Esophagus (tissue), 2 donors: Measurements from ENCODE around the gene KRTAP5-8. TPM values are rescaled to one million over a fixed set of nuclear protein-coding genes. Genes with fewer than 3 reads are reported as not detected.
"Not testable (repeated sequence)": the region's sequence is repeated elsewhere in the genome, so short reads cannot be mapped to it uniquely, and the experiment has no call there.

ENCODE experiments used
- H3K27ac ChIP-seq, 2 donors: one replicate each; pipeline ENCODE4 v1.5.1; 2013; ENCODE audit warnings: low read depth in 2 of 2, mild to moderate bottlenecking in 2 of 2, inconsistent platforms in 1 of 2, low read length in 1 of 2, moderate library complexity in 1 of 2
- H3K27me3 ChIP-seq, 2 donors: one replicate each; pipeline ENCODE4 v1.6.1; 2013; ENCODE audit warnings: low read length in 2 of 2, control low read depth in 1 of 2, mild to moderate bottlenecking in 1 of 2; ENCODE audit not compliant: insufficient read depth in 2 of 2, control insufficient read depth in 1 of 2
- H3K36me3 ChIP-seq, 2 donors: one replicate each; pipeline ENCODE4 v1.6.1; 2013; ENCODE audit warnings: low read length in 1 of 2; ENCODE audit not compliant: control insufficient read depth in 2 of 2, insufficient read depth in 2 of 2
- H3K4me1 ChIP-seq, 2 donors: one replicate each; pipeline ENCODE4 v1.6.1; 2013; ENCODE audit warnings: low read length in 1 of 2; ENCODE audit not compliant: control insufficient read depth in 2 of 2, insufficient read depth in 2 of 2
- H3K4me3 ChIP-seq, 2 donors: one replicate each; pipeline ENCODE4 v1.5.1; 2013; ENCODE audit warnings: low read length in 2 of 2, mild to moderate bottlenecking in 2 of 2, low read depth in 1 of 2, moderate library complexity in 1 of 2
- H3K9me3 ChIP-seq, 2 donors: one replicate each; pipeline ENCODE4 v1.6.1; 2013; ENCODE audit warnings: mild to moderate bottlenecking in 2 of 2, low read depth in 1 of 2, low read length in 1 of 2, moderate library complexity in 1 of 2; ENCODE audit not compliant: control insufficient read depth in 2 of 2, insufficient read depth in 1 of 2
- WGBS, 2 donors: extraction: QIAGEN DNeasy Blood & Tissue Kit; methylation state at CpG; one replicate each; pipeline ENCODE4 v1.1.7; 2013; 5-methylcytosine and 5-hydroxymethylcytosine counted together
- polyA plus RNA-seq, 2 donors: library from polyadenylated mRNA; stranded (reverse); fragments of 200-250 nt; gene quantifications; one replicate each; pipeline ENCODE4 v1.2.3, GENCODE V29; 2013
- donor health status: healthy with polysubstance abuse.
- donor health status: Bipolar disorder and iron deficiency.

The KRTAP5-8 gene
- polyA plus RNA-seq, 2 donors: 0.07 to 0.31 TPM

GRCh38 chr11:71566626-71567599 lies 29.1 kb downstream of the KRTAP5-8 start:
- H3K4me3 ChIP-seq, H3K27ac ChIP-seq, H3K9me3 ChIP-seq, H3K27me3 ChIP-seq, H3K4me1 ChIP-seq, H3K36me3 ChIP-seq: not testable (repeated sequence)
- WGBS, 2 donors: 74 to 75% methylated on average over 17 to 21 of the region's 21 CpGs

GRCh38 chr11:71567633-71568032 lies 29.8 kb downstream of the KRTAP5-8 start:
- not testable (repeated sequence) for H3K27ac ChIP-seq, H3K36me3 ChIP-seq, H3K4me3 ChIP-seq, H3K27me3 ChIP-seq, H3K4me1 ChIP-seq, H3K9me3 ChIP-seq
- WGBS, 2 donors: 85 to 89% methylated on average over 8 of the region's 8 CpGs

- Histone ChIP-seq H3K4me3 (no peak overlapping the region), H3K36me3 (no peaks in the 10 kb centered on the region), H3K4me1 (peaks cover 0 to 3% of the 10 kb centered on the region in 2 donors), H3K27ac (no peak overlapping the region), H3K27me3 (peaks cover 1 to 3% of the 10 kb centered on the region in 2 donors), H3K9me3 (no peaks in the 10 kb centered on the region)
- WGBS, 2 donors: 43 to 52% methylated on average over 8 of the region's 8 CpGs
Observed at GRCh38 chr11:71568704-71569349, 31.0 kb downstream of the KRTAP5-8 start.

GRCh38 chr11:71571101-71571850 lies 33.5 kb downstream of the KRTAP5-8 start:
- H3K9me3 ChIP-seq, H3K36me3 ChIP-seq, H3K27ac ChIP-seq, H3K4me1 ChIP-seq, H3K27me3 ChIP-seq, H3K4me3 ChIP-seq: not testable (repeated sequence)
- WGBS, 2 donors: 84 to 86% methylated on average over 32 to 37 of the region's 39 CpGs

GRCh38 chr11:71572811-71573210 lies 35.0 kb downstream of the KRTAP5-8 start:
- Histone ChIP-seq H3K27ac (no peak overlapping the region), H3K9me3 (no peaks in the 10 kb centered on the region), H3K4me3 (no peak overlapping the region), H3K4me1 (peaks cover 0 to 3% of the 10 kb centered on the region in 2 donors), H3K36me3 (no peaks in the 10 kb centered on the region), H3K27me3 (peaks cover 3% of the 10 kb centered on the region in 2 donors)
- WGBS, 2 donors: 75 to 79% methylated on average over 11 of the region's 11 CpGs

- Histone ChIP-seq H3K36me3 (no peaks in the 10 kb centered on the region), H3K4me1 (no peaks in the 10 kb centered on the region), H3K27me3 (peaks cover 3% of the 10 kb centered on the region in 2 donors), H3K9me3 (no peaks in the 10 kb centered on the region), H3K27ac (no peak overlapping the region), H3K4me3 (no peak overlapping the region)
- 69 to 70% methylated on average over 5 of the region's 5 CpGs for WGBS, 2 donors
Observed at GRCh38 chr11:71574418-71574817, 36.6 kb downstream of the KRTAP5-8 start.

GRCh38 chr11:71575723-71576424 lies 38.0 kb downstream of the KRTAP5-8 start:
- H3K4me3 ChIP-seq: no peak overlapping the region
- peaks cover 3% of the 10 kb centered on the region in 2 donors for H3K27me3 ChIP-seq
- H3K9me3 ChIP-seq: no peaks in the 10 kb centered on the region
- H3K4me1 ChIP-seq: no peaks in the 10 kb centered on the region
- WGBS, 2 donors: 76 to 84% methylated on average over 4 of the region's 4 CpGs
- no peak overlapping the region for H3K27ac ChIP-seq
- no peaks in the 10 kb centered on the region for H3K36me3 ChIP-seq

GRCh38 chr11:71576688-71577465 lies 39.1 kb downstream of the KRTAP5-8 start:
- not testable (repeated sequence) for H3K27ac ChIP-seq, H3K4me1 ChIP-seq, H3K36me3 ChIP-seq, H3K4me3 ChIP-seq, H3K9me3 ChIP-seq, H3K27me3 ChIP-seq
- WGBS, 2 donors: 90 to 93% methylated on average over 32 to 38 of the region's 41 CpGs
